Measurements from ENCODE around the gene SYT2. TPM values are rescaled to one million over a fixed set of nuclear protein-coding genes. Genes with fewer than 3 reads are reported as not detected.

Gene SYT2
- total and polyA plus RNA-seq, 10 of the 15 experiments (the other 5 are each of a cell fraction or from before 2014, with no cell fraction given), result not detected

DNA sequence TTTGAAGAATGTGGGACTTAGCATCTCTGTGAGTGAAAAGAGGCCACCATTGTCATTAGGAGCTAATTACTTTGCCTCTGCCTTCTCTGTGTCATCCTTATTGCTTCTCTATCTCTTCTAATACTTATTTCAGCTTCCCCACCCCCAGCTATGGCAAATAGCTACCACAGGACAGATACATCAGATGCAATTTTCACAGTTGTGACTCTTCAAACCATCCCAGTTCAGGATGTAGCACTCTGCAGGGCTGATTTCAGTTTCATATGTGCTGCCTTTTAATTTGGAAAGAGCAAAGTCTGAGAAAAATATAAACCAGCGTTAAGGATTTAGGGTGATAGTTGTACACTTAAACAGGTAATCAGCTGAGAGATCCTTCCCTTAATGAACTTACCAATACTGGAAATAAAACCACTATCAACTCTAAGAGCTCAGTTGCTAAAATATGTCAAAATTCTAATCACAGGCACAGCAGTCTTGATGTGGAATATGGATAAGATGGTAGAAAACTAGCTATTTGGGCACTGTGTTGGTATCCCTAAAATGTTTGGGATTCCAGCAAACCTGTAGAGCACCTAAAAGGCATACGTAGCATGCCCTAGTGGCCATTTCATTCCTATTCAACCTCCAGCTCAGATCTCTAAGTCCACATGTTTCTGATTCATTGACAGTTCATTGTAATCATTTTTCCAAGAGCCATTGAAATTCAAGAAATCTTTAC, 148.4 kb downstream of the SYT2 start:
- intact Hi-C loops (cut with micrococcal nuclease; ENCODE audit: unreplicated experiment), result no loop called here
- CTCF ChIA-PET, result interaction anchor here (0.6 to 2.7 kb wide), 13 partner anchors 9 to 102 kb away, joined by 3 to 11 read pairs (median 5); no protein-coding TSS in a partner anchor
- Histone ChIP-seq H3K79me2 (ENCODE audit: control insufficient read depth, insufficient read depth, low read length) (no peaks in the 10 kb centered on the region), H3K36me3 (ENCODE audit: control insufficient read depth in 2 of 2, insufficient read depth in 2 of 2, low read length in 1 of 2) (no peaks in the 10 kb centered on the region; a peak in 1 of 4 replicates), H3K27me3 (replicated peaks in 1 of 2; ENCODE audit: control insufficient read depth in 2 of 2, insufficient read depth in 2 of 2, low read length in 1 of 2) (no peaks in the 10 kb centered on the region), H3K9ac (ENCODE audit: control insufficient read depth, insufficient read depth, low read length) (no peak overlapping the region), H3K27ac (ENCODE audit: control insufficient read depth, insufficient read depth) (no peak overlapping the region), H3K4me2 (ENCODE audit: control insufficient read depth, insufficient read depth) (no peak overlapping the region), H3K9me3 (replicated peaks; ENCODE audit: control insufficient read depth, insufficient read depth, low read length) (no peaks in the 10 kb centered on the region), H4K20me1 (ENCODE audit: control insufficient read depth, insufficient read depth) (no peaks in the 10 kb centered on the region), H3K4me3 (no peak overlapping the region), H3K4me1 (ENCODE audit: control insufficient read depth, insufficient read depth, low read length) (peaks cover 27% of the 10 kb centered on the region), H2AFZ (ENCODE audit: control insufficient read depth, low read depth, low read length) (no peak overlapping the region)
- RAD21 ChIA-PET (ENCODE audit: unreplicated experiment), result interaction anchor here (0.9 to 2.2 kb wide), 6 partner anchors 10 to 98 kb away, joined by 3 to 8 read pairs (median 4); no protein-coding TSS in a partner anchor
- POLR2A ChIA-PET, result interaction anchor here (0.6 to 1.8 kb wide), 5 partner anchors 8 to 1809 kb away, joined by 3 to 8 read pairs (median 5); no protein-coding TSS in a partner anchor
- SMC1A ChIA-PET (ENCODE audit: uncharacterized antibody, unreplicated experiment), result interaction anchor here (0.6 to 5.0 kb wide), 20 partner anchors 9 to 1945 kb away, joined by 3 to 38 read pairs (median 3); no protein-coding TSS in a partner anchor
- FAIRE-seq, result no peak
- DNase-seq (ENCODE audit: low read depth, low spot score), result no peak
- in situ Hi-C loops (cut with MboI), result no loop called here
- TF ChIP-seq EZH2 (IDR thresholded peaks at IDR 0.05; ENCODE audit: borderline replicate concordance, control insufficient read depth, low read depth, low read length) (no peak), IKZF1 (conservative IDR thresholded peaks at IDR 0.05) (0 out of 2 replicates have a peak, but pooled peaks have one; percentile 22), IKZF2 (IDR thresholded peaks at IDR 0.05) (peak in 1 of 2 experiments; percentile 24; a peak in 1 of 4 replicates)
- TF ChIP-seq, protein P1, sequence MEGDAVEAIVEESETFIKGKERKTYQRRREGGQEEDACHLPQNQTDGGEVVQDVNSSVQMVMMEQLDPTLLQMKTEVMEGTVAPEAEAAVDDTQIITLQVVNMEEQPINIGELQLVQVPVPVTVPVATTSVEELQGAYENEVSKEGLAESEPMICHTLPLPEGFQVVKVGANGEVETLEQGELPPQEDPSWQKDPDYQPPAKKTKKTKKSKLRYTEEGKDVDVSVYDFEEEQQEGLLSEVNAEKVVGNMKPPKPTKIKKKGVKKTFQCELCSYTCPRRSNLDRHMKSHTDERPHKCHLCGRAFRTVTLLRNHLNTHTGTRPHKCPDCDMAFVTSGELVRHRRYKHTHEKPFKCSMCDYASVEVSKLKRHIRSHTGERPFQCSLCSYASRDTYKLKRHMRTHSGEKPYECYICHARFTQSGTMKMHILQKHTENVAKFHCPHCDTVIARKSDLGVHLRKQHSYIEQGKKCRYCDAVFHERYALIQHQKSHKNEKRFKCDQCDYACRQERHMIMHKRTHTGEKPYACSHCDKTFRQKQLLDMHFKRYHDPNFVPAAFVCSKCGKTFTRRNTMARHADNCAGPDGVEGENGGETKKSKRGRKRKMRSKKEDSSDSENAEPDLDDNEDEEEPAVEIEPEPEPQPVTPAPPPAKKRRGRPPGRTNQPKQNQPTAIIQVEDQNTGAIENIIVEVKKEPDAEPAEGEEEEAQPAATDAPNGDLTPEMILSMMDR (IDR thresholded peaks at IDR 0.05 in 2 of 3, conservative IDR thresholded peaks at IDR 0.05 in 1 of 3; ENCODE audit: control insufficient read depth in 2 of 3, extremely low read depth in 1 of 3, insufficient read depth in 1 of 3, low read depth in 3 of 3, low read length in 3 of 3), result 0 out of 6 replicates have a peak, but pooled peaks of 2 of the 3 experiments have one; percentile 5 to 16
- 98% methylated on average over 2 of the region's 2 CpGs for WGBS (ENCODE audit: insufficient coverage, insufficient replicate concordance, low lambda C conversion rate, missing lambda C conversion rate)
- BruUV-seq (replicated peaks), result no TSS peak
- ATAC-seq, result peak; percentile 38
